Measurements from ENCODE around the gene MEG3.

MEG3 gene

GRCh38 chr14:100884456-100884855 is 58.5 kb downstream of the MEG3 start:
- no peak for DNase-seq

GRCh38 chr14:100885196-100885595 is 59.3 kb downstream of the MEG3 start:
- no peak for DNase-seq

- no peak for DNase-seq
These were observed 59.7 kb downstream of the MEG3 start for GRCh38 chr14:100885617-100886016.

- no peak for DNase-seq
These were observed 61.9 kb downstream of the MEG3 start for GRCh38 chr14:100887728-100888335.

- no peak for DNase-seq
These were observed 62.9 kb downstream of the MEG3 start for GRCh38 chr14:100888789-100889315.

GRCh38 chr14:100889641-100890040 is 63.7 kb downstream of the MEG3 start:
- DNase-seq: no peak

GRCh38 chr14:100890061-100890850 is 64.3 kb downstream of the MEG3 start:
- DNase-seq: no peak

GRCh38 chr14:100891051-100891450 is 65.1 kb downstream of the MEG3 start:
- DNase-seq: no peak

- no peak for DNase-seq
These were observed 65.9 kb downstream of the MEG3 start for GRCh38 chr14:100891501-100892445.

- no peak for DNase-seq
These were observed 66.7 kb downstream of the MEG3 start for GRCh38 chr14:100892496-100893227.

- DNase-seq: no peak
These were observed 67.3 kb downstream of the MEG3 start for GRCh38 chr14:100893228-100893601.

- no peak for DNase-seq
These were observed 67.8 kb downstream of the MEG3 start for GRCh38 chr14:100893760-100894159.

GRCh38 chr14:100894416-100894815 is 68.5 kb downstream of the MEG3 start:
- DNase-seq: no peak

GRCh38 chr14:100895411-100895810 is 69.5 kb downstream of the MEG3 start:
- no peak for DNase-seq

GRCh38 chr14:100896369-100897060 is 70.6 kb downstream of the MEG3 start:
- DNase-seq: no peak

GRCh38 chr14:100898465-100898864 is 72.5 kb downstream of the MEG3 start:
- no peak for DNase-seq

- no peak for DNase-seq
These were observed 73.3 kb downstream of the MEG3 start for GRCh38 chr14:100898935-100899883.

GRCh38 chr14:100899884-100900771 is 74.2 kb downstream of the MEG3 start:
- DNase-seq: no peak

GRCh38 chr14:100900837-100901390 is 75.0 kb downstream of the MEG3 start:
- DNase-seq: no peak

Data from effector CD8-positive, alpha-beta T cell (primary cell).